Activated naive CD4-positive, alpha-beta T cell treated with anti-CD3 and anti-CD28 coated beads for 36 hours (primary cell): Measurements from ENCODE around the gene GID8. TPM values are rescaled to one million over a fixed set of nuclear protein-coding genes. Genes with fewer than 3 reads are reported as not detected.

Experiments used
- CTCF ChIA-PET: fragments of 350-600 bp; sonication (Branson Sonifier 250); formaldehyde crosslinking; loops from one replicate; lab custom pipeline; 2021; ENCODE audit warnings: antibody characterized with exemption; lab: Charles Lee
- DNase-seq: peaks from one replicate; pipeline ENCODE4 v3.0.0-alpha.2; 2020
- H3K27ac Mint-ChIP-seq: one replicate; pipeline ENCODE4 v1.8.0; 2021; ENCODE audit warnings: mild to moderate bottlenecking, mixed read lengths
- H3K27me3 Mint-ChIP-seq: one replicate; pipeline ENCODE4 v1.8.0; 2021; ENCODE audit warnings: low read depth, mixed read lengths
- H3K36me3 Mint-ChIP-seq: one replicate; pipeline ENCODE4 v1.8.0; 2021; ENCODE audit warnings: low read depth, mixed read lengths
- H3K4me1 Mint-ChIP-seq: one replicate; pipeline ENCODE4 v1.8.0; 2021; ENCODE audit warnings: low read depth, mixed read lengths
- H3K4me3 Mint-ChIP-seq: one replicate; pipeline ENCODE4 v1.8.0; 2021; ENCODE audit warnings: mild to moderate bottlenecking, moderate library complexity, mixed read lengths
- H3K9me3 Mint-ChIP-seq: one replicate; pipeline ENCODE4 v1.8.0; 2021; ENCODE audit warnings: mixed read lengths
- intact Hi-C: fragments of 100-400 bp; cut with micrococcal nuclease; formaldehyde crosslinking; loops from one replicate; pipeline ENCODE4 v1.15.1; 2023
- total RNA-seq, 2 experiments: library from RNA; stranded (reverse); gene quantifications; one replicate each; pipeline ENCODE4 v1.2.3, GENCODE V29; 2021

Gene GID8
- total RNA-seq, 2 experiments from 2014 or later = 32.7 to 34.0 TPM

- Mint-ChIP-seq H3K4me3 (peak overlapping the region; percentile 93), H3K9me3 (no peaks in the 10 kb centered on the region), H3K27me3 (no peaks in the 10 kb centered on the region), H3K36me3 (peaks cover 20% of the 10 kb centered on the region), H3K4me1 (peaks cover 34% of the 10 kb centered on the region), H3K27ac (peak overlapping the region; percentile 94)
- CTCF ChIA-PET = interaction anchor here (0.6 to 2.1 kb wide), 7 partner anchors 10 to 75 kb away, joined by 3 to 5 read pairs (median 4); no protein-coding TSS in a partner anchor
- DNase-seq = peak; percentile 98
- intact Hi-C loops = loop anchor here (1.0 to 5.0 kb wide), 3 partner anchors 11 to 280 kb away; partner anchors contain the start of genes DIDO1 and YTHDF1
These were observed 461 bp upstream of the GID8 start for GRCh38 chr20:62937268-62938104.

- no peaks in the 10 kb centered on the region for H3K27me3 Mint-ChIP-seq
- H3K27ac Mint-ChIP-seq = no peak overlapping the region
- DNase-seq = no peak
- peaks cover 28% of the 10 kb centered on the region for H3K36me3 Mint-ChIP-seq
- no peak overlapping the region for H3K4me3 Mint-ChIP-seq
- CTCF ChIA-PET = no interaction called here
- no peaks in the 10 kb centered on the region for H3K9me3 Mint-ChIP-seq
- H3K4me1 Mint-ChIP-seq = peaks cover 34% of the 10 kb centered on the region
- intact Hi-C loops = no loop called here
These were observed 2.9 kb downstream of the GID8 start for GRCh38 chr20:62940875-62941274.

DNA sequence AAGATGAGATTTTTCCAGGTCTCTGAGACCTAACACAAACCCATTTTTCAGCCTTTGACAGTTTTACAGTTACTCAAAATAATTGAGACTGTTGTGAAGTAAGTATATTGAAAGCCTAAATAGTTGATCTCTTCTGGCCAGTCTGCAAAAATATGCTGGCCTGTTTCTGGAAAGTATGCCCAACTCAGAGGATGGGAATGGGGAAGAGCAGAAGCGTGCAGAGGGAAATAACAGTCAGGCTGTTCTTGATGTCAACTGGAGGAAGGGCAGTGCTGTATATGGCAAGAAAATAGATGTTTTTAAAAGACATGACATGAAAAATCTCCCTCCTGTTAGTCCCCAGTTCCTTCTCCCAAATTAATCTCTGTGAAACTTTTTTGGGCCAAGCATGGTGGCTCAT is 3.8 kb downstream of the GID8 start:
- Mint-ChIP-seq H3K27me3 (no peaks in the 10 kb centered on the region), H3K4me1 (peaks cover 33% of the 10 kb centered on the region), H3K36me3 (peaks cover 33% of the 10 kb centered on the region), H3K9me3 (no peaks in the 10 kb centered on the region), H3K27ac (peak overlapping the region; percentile 37), H3K4me3 (no peak overlapping the region)
- no peak for DNase-seq
- intact Hi-C loops = no loop called here
- CTCF ChIA-PET = no interaction called here

DNA sequence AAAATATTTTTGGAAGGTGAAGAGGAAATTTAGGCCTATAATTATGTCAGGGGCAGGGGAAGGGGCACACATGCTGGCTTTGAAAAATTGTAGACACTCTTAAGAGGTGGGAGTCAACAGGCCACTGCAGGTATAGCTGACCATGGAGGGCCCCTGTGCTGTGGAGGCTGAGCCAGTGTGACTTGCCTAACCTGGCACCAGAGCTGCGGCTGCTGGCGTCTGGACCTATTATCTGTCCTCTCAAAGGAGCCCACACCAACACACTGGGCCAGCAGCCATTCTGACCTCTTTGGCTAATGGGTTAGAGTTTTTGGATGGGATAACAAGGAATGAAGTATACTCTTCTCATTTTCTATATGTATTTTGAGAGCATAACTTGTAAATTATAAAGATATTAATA is 4.5 kb downstream of the GID8 start:
- no peak overlapping the region for H3K27ac Mint-ChIP-seq
- H3K9me3 Mint-ChIP-seq = no peaks in the 10 kb centered on the region
- intact Hi-C loops = no loop called here
- H3K36me3 Mint-ChIP-seq = peaks cover 30% of the 10 kb centered on the region
- H3K4me3 Mint-ChIP-seq = no peak overlapping the region
- peaks cover 30% of the 10 kb centered on the region for H3K4me1 Mint-ChIP-seq
- DNase-seq = no peak
- no peaks in the 10 kb centered on the region for H3K27me3 Mint-ChIP-seq
- CTCF ChIA-PET = interaction anchor here (0.6 kb wide), 1 partner anchor 493 kb away, joined by 3 read pairs; no protein-coding TSS in a partner anchor

DNA sequence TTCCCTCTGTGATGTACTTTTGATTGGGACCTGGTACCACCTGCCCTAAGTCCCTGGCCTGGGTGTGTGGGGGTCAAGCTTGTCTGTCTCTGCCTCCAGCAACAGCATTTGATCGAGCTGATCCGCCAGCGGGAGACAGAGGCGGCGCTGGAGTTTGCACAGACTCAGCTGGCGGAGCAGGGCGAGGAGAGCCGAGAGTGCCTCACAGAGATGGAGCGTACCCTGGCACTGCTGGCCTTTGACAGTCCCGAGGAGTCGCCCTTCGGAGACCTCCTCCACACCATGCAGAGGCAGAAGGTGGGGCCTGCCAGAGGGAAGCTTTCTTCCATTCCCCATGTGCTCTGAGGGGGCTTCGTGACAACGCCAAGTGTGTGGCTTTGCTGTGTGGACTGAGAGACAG is 5.4 kb downstream of the GID8 start:
- Mint-ChIP-seq H3K36me3 (peaks cover 31% of the 10 kb centered on the region), H3K4me1 (peaks cover 29% of the 10 kb centered on the region), H3K4me3 (no peak overlapping the region), H3K9me3 (no peaks in the 10 kb centered on the region), H3K27ac (no peak overlapping the region), H3K27me3 (no peaks in the 10 kb centered on the region)
- CTCF ChIA-PET = no interaction called here
- DNase-seq = no peak
- intact Hi-C loops = no loop called here

DNA sequence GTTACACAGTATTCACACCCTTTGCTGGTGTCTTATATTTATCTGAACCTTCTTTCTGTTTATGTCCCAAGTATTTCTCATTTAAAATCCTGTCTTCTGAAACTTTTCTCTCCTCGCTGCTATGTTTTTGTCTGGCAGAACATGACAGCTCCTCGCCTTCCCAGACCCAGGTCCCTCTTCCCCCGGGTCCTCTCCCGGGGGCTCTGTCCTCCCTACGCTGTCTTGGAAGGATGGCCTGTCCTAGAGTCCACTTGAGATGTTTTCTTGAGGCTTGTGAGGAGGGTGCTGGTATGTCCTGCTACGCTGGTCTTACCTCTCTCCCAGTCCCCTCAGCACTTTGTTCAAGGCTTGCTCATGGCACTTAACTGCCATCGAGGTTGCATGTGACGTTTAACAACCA is 6.2 kb downstream of the GID8 start:
- CTCF ChIA-PET = interaction anchor here (0.8 to 1.0 kb wide), 2 partner anchors 9 to 27 kb away, joined by 3 read pairs; no protein-coding TSS in a partner anchor
- Mint-ChIP-seq H3K9me3 (no peaks in the 10 kb centered on the region), H3K27me3 (no peaks in the 10 kb centered on the region), H3K36me3 (peaks cover 33% of the 10 kb centered on the region), H3K4me1 (peaks cover 22% of the 10 kb centered on the region), H3K27ac (no peak overlapping the region), H3K4me3 (no peak overlapping the region)
- no peak for DNase-seq
- intact Hi-C loops = no loop called here

GRCh38 chr20:62944746-62945145 is 6.8 kb downstream of the GID8 start:
- Mint-ChIP-seq H3K4me3 (no peak overlapping the region), H3K4me1 (peaks cover 17% of the 10 kb centered on the region), H3K27me3 (no peaks in the 10 kb centered on the region), H3K9me3 (no peaks in the 10 kb centered on the region), H3K27ac (no peak overlapping the region), H3K36me3 (peaks cover 32% of the 10 kb centered on the region)
- CTCF ChIA-PET = interaction anchor here (0.8 to 1.0 kb wide), 2 partner anchors 9 to 26 kb away, joined by 3 read pairs; no protein-coding TSS in a partner anchor
- intact Hi-C loops = no loop called here
- DNase-seq = no peak

- CTCF ChIA-PET = no interaction called here
- DNase-seq = no peak
- H3K27ac Mint-ChIP-seq = no peak overlapping the region
These were observed 7.9 kb downstream of the GID8 start for GRCh38 chr20:62945771-62946339.

GRCh38 chr20:62946918-62947317 is 9.0 kb downstream of the GID8 start:
- Mint-ChIP-seq H3K36me3 (peaks cover 35% of the 10 kb centered on the region), H3K4me3 (no peak overlapping the region), H3K27me3 (no peaks in the 10 kb centered on the region), H3K27ac (no peak overlapping the region), H3K4me1 (peaks cover 5% of the 10 kb centered on the region), H3K9me3 (no peaks in the 10 kb centered on the region)
- no peak for DNase-seq
- CTCF ChIA-PET = no interaction called here
- intact Hi-C loops = no loop called here

More at GRCh38 chr20:62945771-62946339, 7.9 kb downstream of the GID8 start:
- intact Hi-C loops = no loop called here
- H3K36me3 Mint-ChIP-seq = peaks cover 42% of the 10 kb centered on the region
- no peaks in the 10 kb centered on the region for H3K9me3 Mint-ChIP-seq
- peaks cover 12% of the 10 kb centered on the region for H3K4me1 Mint-ChIP-seq
- no peak overlapping the region for H3K4me3 Mint-ChIP-seq
- no peaks in the 10 kb centered on the region for H3K27me3 Mint-ChIP-seq

GRCh38 chr20:62947532-62948300 is 9.8 kb downstream of the GID8 start:
- Mint-ChIP-seq H3K27ac (no peak overlapping the region), H3K27me3 (no peaks in the 10 kb centered on the region), H3K4me3 (no peak overlapping the region), H3K4me1 (peaks cover 8% of the 10 kb centered on the region), H3K36me3 (peaks cover 35% of the 10 kb centered on the region), H3K9me3 (no peaks in the 10 kb centered on the region)
- DNase-seq = no peak
- intact Hi-C loops = no loop called here
- CTCF ChIA-PET = no interaction called here

- intact Hi-C loops = no loop called here
- no peak for DNase-seq
- H3K4me1 Mint-ChIP-seq = peaks cover 22% of the 10 kb centered on the region
- H3K36me3 Mint-ChIP-seq = peaks cover 30% of the 10 kb centered on the region
- CTCF ChIA-PET = interaction anchor here (1.0 to 2.1 kb wide), 3 partner anchors 11 to 60 kb away, joined by 3 to 5 read pairs (median 4); partner anchors contain the start of gene GID8
- no peak overlapping the region for H3K27ac Mint-ChIP-seq
- H3K9me3 Mint-ChIP-seq = no peaks in the 10 kb centered on the region
- no peak overlapping the region for H3K4me3 Mint-ChIP-seq
- no peaks in the 10 kb centered on the region for H3K27me3 Mint-ChIP-seq
These were observed 11.3 kb downstream of the GID8 start for GRCh38 chr20:62949153-62949821.
